HepG2 (cell line): ENCODE measurements around the gene PTGIS. TPM values are rescaled to one million over a fixed set of nuclear protein-coding genes. Genes with fewer than 3 reads are reported as not detected.

Source experiments
- ATAC-seq: fragments of 200-7000 bp; cut with Tn5 transposase; 3 replicates; pipeline ENCODE4 v1.9.1; 2020; ENCODE audit warnings: mild to moderate bottlenecking, moderate library complexity
- BruUV-seq: library from RNA; stranded (reverse); fragments of 400-500 nt; replicated peaks from 2 replicates; lab custom pipeline; 2021; lab: Mats Ljungman, UMichigan
- CTCF ChIA-PET: fragments of 300-600 bp; formaldehyde crosslinking; extraction: SDS; loops from one replicate; lab custom pipeline; 2021; ENCODE audit warnings: low total read pairs, inconsistent platforms, low intra/inter-chr PET ratio; lab: Yijun Ruan, JAX
- POLR2A ChIA-PET: fragments of 350-600 bp; sonication (Branson Sonifier 250); formaldehyde crosslinking; loops from one replicate; lab custom pipeline; 2020; ENCODE audit warnings: antibody characterized with exemption, inconsistent platforms; lab: Yijun Ruan, JAX
- DNase-seq: peaks from one replicate; pipeline ENCODE4 v3.0.0-alpha.2; 2015; ENCODE audit warnings: low spot score
- FAIRE-seq: peaks from 3 replicates; lab custom pipeline; 2011; peaks lifted over from hg19 to GRCh38; lab: Jason Lieb, UNC
- H2AFZ ChIP-seq: one replicate; pipeline ENCODE4 v1.6.1; 2011; ENCODE audit warnings: low read length, inconsistent platforms
- H3K27ac ChIP-seq: fragments of 300-600 bp; 3 replicates; pipeline ENCODE4 v1.8.0; 2011; ENCODE audit warnings: mixed run types, mild to moderate bottlenecking, mixed read lengths, low read length, inconsistent platforms; ENCODE audit not compliant: insufficient read depth; ENCODE audit errors: extremely low read length
- H3K27me3 ChIP-seq, 2 experiments: fragments of 200-600 bp in 1 of 2; 2 replicates in 1 of 2; 3 replicates in 1 of 2; pipeline versions ENCODE4 v1.6.0 to v1.8.0; 2011; ENCODE audit warnings: low read length in 2 of 2, mild to moderate bottlenecking in 2 of 2, moderate library complexity in 2 of 2, inconsistent platforms in 1 of 2; ENCODE audit not compliant: insufficient read depth in 2 of 2, control insufficient read depth in 1 of 2
- H3K36me3 ChIP-seq, 2 experiments: fragments of 200-600 bp in 1 of 2; replicated peaks in 1 of 2; 2 replicates in 1 of 2; 3 replicates in 1 of 2; pipeline versions ENCODE4 v1.5.1 to v1.8.0; 2011; ENCODE audit warnings: low read length in 2 of 2, inconsistent platforms in 1 of 2; ENCODE audit not compliant: insufficient read depth in 2 of 2, control insufficient read depth in 1 of 2
- H3K4me1 ChIP-seq: 2 replicates; pipeline ENCODE4 v1.5.1; 2012; ENCODE audit warnings: low read length, inconsistent platforms; ENCODE audit not compliant: insufficient read depth
- H3K4me2 ChIP-seq: 2 replicates; pipeline ENCODE4 v1.6.0; 2011; ENCODE audit warnings: low read depth, low read length, inconsistent platforms
- H3K4me3 ChIP-seq, 3 experiments: fragments of 200-600 bp in 1 of 3; sonication (generic), shearing (Covaris generic) in 1 of 3; replicated peaks in 1 of 3; 2 replicates each; pipeline ENCODE4 v1.5.1; 2011 to 2016; ENCODE audit warnings: low read length in 3 of 3, inconsistent platforms in 2 of 3, low read depth in 2 of 3, mild to moderate bottlenecking in 2 of 3, control low read depth in 1 of 3, mixed read lengths in 1 of 3; ENCODE audit not compliant: insufficient read depth in 1 of 3
- H3K79me2 ChIP-seq: one replicate; pipeline ENCODE4 v1.6.1; 2011; ENCODE audit warnings: low read length, inconsistent platforms; ENCODE audit not compliant: insufficient read depth
- H3K9ac ChIP-seq: 2 replicates; pipeline ENCODE4 v1.6.0; 2011; ENCODE audit warnings: mild to moderate bottlenecking, low read depth, low read length, inconsistent platforms; ENCODE audit not compliant: insufficient read depth
- H3K9me3 ChIP-seq: 2 replicates; pipeline ENCODE4 v1.5.1; 2012; ENCODE audit warnings: mild to moderate bottlenecking, low read length
- H4K20me1 ChIP-seq: 2 replicates; pipeline ENCODE4 v1.6.0; 2011; ENCODE audit warnings: inconsistent platforms, mild to moderate bottlenecking, low read length, moderate library complexity; ENCODE audit not compliant: insufficient read depth
- ASH2L ChIP-seq: fragments of 300-600, 200-600 bp; sonication (generic); IDR thresholded peaks from 2 replicates; pipeline ENCODE4 v1.7.0; 2017; ENCODE audit warnings: low read depth, mild to moderate bottlenecking, moderate library complexity, mixed read lengths, low read length; ENCODE audit not compliant: insufficient read length
- DBP ChIP-seq: sonication (generic); formaldehyde crosslinking; IDR thresholded peaks from 2 replicates; pipeline ENCODE4 v1.4.0; 2020; ENCODE audit warnings: missing genetic modification reagents; ENCODE audit errors: not compliant biosample characterization
- ETV6 ChIP-seq: sonication (generic); formaldehyde crosslinking; conservative IDR thresholded peaks from 2 replicates; pipeline ENCODE4 v1.4.0; 2020; ENCODE audit warnings: missing genetic modification reagents
- NFIB ChIP-seq: sonication (generic); formaldehyde crosslinking; IDR thresholded peaks from 2 replicates; pipeline ENCODE4 v1.9.0; 2021; ENCODE audit warnings: missing genetic modification reagents, mild to moderate bottlenecking, borderline replicate concordance
- RCOR2 ChIP-seq: IDR thresholded peaks from 2 replicates; pipeline ENCODE4 v1.6.1; 2016; ENCODE audit warnings: missing biosample characterization, missing genetic modification reagents
- ZFP90 ChIP-seq: sonication (generic); formaldehyde crosslinking; IDR thresholded peaks from 2 replicates; pipeline ENCODE4 v1.8.0; 2022; ENCODE audit warnings: missing genetic modification reagents, mild to moderate bottlenecking, inconsistent platforms, borderline replicate concordance
- ZNF557 ChIP-seq: sonication (generic); formaldehyde crosslinking; IDR thresholded peaks from 2 replicates; pipeline ENCODE4 v1.4.0; 2020; ENCODE audit warnings: missing genetic modification reagents
- ZNF619 ChIP-seq: sonication (generic); formaldehyde crosslinking; IDR thresholded peaks from 2 replicates; pipeline ENCODE4 v1.4.0; 2020; ENCODE audit warnings: mild to moderate bottlenecking, missing genetic modification reagents
- WGBS: methylation state at CpG from one replicate; pipeline ENCODE4 v1.1.6; 2017; ENCODE audit warnings: low lambda C conversion rate; 5-methylcytosine and 5-hydroxymethylcytosine counted together
- in situ Hi-C: cut with HindIII; loops from 2 replicates; pipeline ENCODE4 v1.10.0; 2017; ENCODE audit warnings: low pct_unique_long_range_greater_than_20kb; ENCODE audit not compliant: extremely low pct_ligation_motif_present
- intact Hi-C: fragments of 100-400 bp; cut with micrococcal nuclease; formaldehyde crosslinking; loops from one replicate; pipeline ENCODE4 v1.10.0; 2022; ENCODE audit not compliant: unreplicated experiment
- polyA plus RNA-seq, 8 experiments: library from polyadenylated mRNA; depleted of rRNA in 3 of 8; stranded (reverse) in 7 of 8; unstranded in 1 of 8; fragments of >200 nt; fragmentation: Illumina TruSeq in 4 of 8; extraction: Trizol in 4 of 8; gene quantifications; 2 replicates each; pipeline versions ENCODE4 v1.2.1 to v1.2.3, GENCODE V29; 2011 to 2016; ENCODE audit warnings: low read depth in 4 of 8, missing spikeins in 1 of 8, mixed read lengths in 1 of 8; ENCODE audit not compliant: insufficient read depth in 1 of 8
- total RNA-seq, 5 experiments: library from RNA; depleted of rRNA; stranded (reverse); fragments of >200 nt; fragmentation: Illumina TruSeq; extraction: Trizol; gene quantifications; 2 replicates each; pipeline ENCODE4 v1.2.3, GENCODE V29; 2016; ENCODE audit warnings: low read depth in 1 of 5

Gene PTGIS
- total and polyA plus RNA-seq, 2 of the 13 experiments (the other 11 are each of a cell fraction or from before 2014, with no cell fraction given): not detected

DNA sequence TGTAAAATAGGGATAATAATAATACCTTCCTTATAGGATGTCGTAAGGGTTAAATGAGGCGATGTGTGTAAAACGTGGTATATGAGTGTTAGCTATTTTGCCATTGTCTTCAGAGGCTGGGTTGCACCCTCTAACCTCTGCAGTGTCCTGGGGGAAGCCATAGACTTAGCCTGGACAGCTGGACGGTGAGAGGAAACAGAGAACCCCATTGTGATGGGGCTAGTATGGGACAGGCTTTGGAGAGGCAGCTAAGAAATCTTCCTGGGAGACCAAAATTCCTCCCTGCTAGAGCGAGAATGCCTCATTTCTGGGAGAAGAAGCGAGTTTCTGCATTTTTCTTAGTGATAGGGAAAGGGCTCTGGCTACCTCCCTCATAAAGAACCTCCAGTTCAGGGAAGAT, 108.3 kb downstream of the PTGIS start:
- Histone ChIP-seq H3K36me3 (no peaks in the 10 kb centered on the region), H4K20me1 (no peaks in the 10 kb centered on the region), H3K27ac (no peak overlapping the region), H3K4me1 (no peaks in the 10 kb centered on the region), H3K27me3 (peaks cover 10 to 66% of the 10 kb centered on the region in 2 experiments; a peak in 3 of 5 replicates), H2AFZ (no peak overlapping the region), H3K4me2 (no peak overlapping the region), H3K9me3 (no peaks in the 10 kb centered on the region), H3K4me3 (no peak overlapping the region), H3K9ac (no peak overlapping the region), H3K79me2 (no peaks in the 10 kb centered on the region)
- CTCF ChIA-PET: no interaction called here
- in situ Hi-C loops: no loop called here
- ATAC-seq (no peak), FAIRE-seq (no peak), DNase-seq (no peak)
- 21% methylated on average over 6 of the region's 6 CpGs for WGBS
- POLR2A ChIA-PET: no interaction called here
- intact Hi-C loops: no loop called here
- BruUV-seq: no TSS peak
- TF ChIP-seq DBP: no peak
- TF ChIP-seq ETV6 (CRISPR knock-in tag): no peak
- no peak for TF ChIP-seq NFIB (CRISPR knock-in tag)
- TF ChIP-seq RCOR2 (CRISPR knock-in tag): no peak
- TF ChIP-seq ZNF557 (CRISPR knock-in tag): no peak
- TF ChIP-seq ASH2L: no peak
- no peak for TF ChIP-seq ZFP90 (CRISPR knock-in tag)

GRCh38 chr20:49457444-49457843, 110.5 kb downstream of the PTGIS start:
- Histone ChIP-seq H3K4me1 (no peaks in the 10 kb centered on the region), H3K4me2 (no peak overlapping the region), H3K4me3 (no peak overlapping the region), H3K79me2 (no peaks in the 10 kb centered on the region), H3K9ac (no peak overlapping the region), H2AFZ (no peak overlapping the region), H3K9me3 (no peaks in the 10 kb centered on the region), H4K20me1 (no peaks in the 10 kb centered on the region), H3K27me3 (peaks cover 8 to 57% of the 10 kb centered on the region in 2 experiments; a peak in 3 of 5 replicates), H3K36me3 (no peaks in the 10 kb centered on the region), H3K27ac (no peak overlapping the region)
- in situ Hi-C loops (no loop called here), intact Hi-C loops (no loop called here)
- TF ChIP-seq ZNF619 (CRISPR knock-in tag): no peak
- no TSS peak for BruUV-seq
- DNase-seq (no peak), ATAC-seq (no peak), FAIRE-seq (no peak)
- WGBS: 0% methylated on average over 1 of the region's 1 CpG
- CTCF ChIA-PET: no interaction called here
- POLR2A ChIA-PET: no interaction called here
